ENCODE data around the gene E2F2.

The E2F2 gene

GRCh38 chr1:23530747-23531561, at the start of gene E2F2:
E2F2 (minus strand) TSS chr1:23531233; CDS start chr1:23530793, 440 bp downstream.
- peak; percentile 99 for DNase-seq (ENCODE audit: low spot score)

- no peak for DNase-seq (ENCODE audit: low spot score)
Observed at GRCh38 chr1:23578997-23579363, 47.9 kb upstream of the E2F2 start.

- DNase-seq (ENCODE audit: low spot score), result no peak
Observed at GRCh38 chr1:23578311-23578996, 47.4 kb upstream of the E2F2 start.

GRCh38 chr1:23577056-23578004, 46.3 kb upstream of the E2F2 start:
- peak; percentile 67 for DNase-seq (ENCODE audit: low spot score)

- no peak for DNase-seq (ENCODE audit: low spot score)
Observed at GRCh38 chr1:23576338-23577055, 45.5 kb upstream of the E2F2 start.

GRCh38 chr1:23575226-23575810, 44.3 kb upstream of the E2F2 start:
- DNase-seq (ENCODE audit: low spot score), result no peak

GRCh38 chr1:23574265-23574754, 43.3 kb upstream of the E2F2 start:
- no peak for DNase-seq (ENCODE audit: low spot score)

- no peak for DNase-seq (ENCODE audit: low spot score)
Observed at GRCh38 chr1:23573574-23574182, 42.6 kb upstream of the E2F2 start.

- DNase-seq (ENCODE audit: low spot score), result no peak
Observed at GRCh38 chr1:23571465-23571864, 40.4 kb upstream of the E2F2 start.

GRCh38 chr1:23570001-23570691, 39.1 kb upstream of the E2F2 start:
- DNase-seq (ENCODE audit: low spot score), result no peak

- no peak for DNase-seq (ENCODE audit: low spot score)
Observed at GRCh38 chr1:23568608-23569383, 37.8 kb upstream of the E2F2 start.

GRCh38 chr1:23567996-23568607, 37.1 kb upstream of the E2F2 start:
- peak; percentile 38 for DNase-seq (ENCODE audit: low spot score)

GRCh38 chr1:23567629-23567995, 36.6 kb upstream of the E2F2 start:
- no peak for DNase-seq (ENCODE audit: low spot score)

- no peak for DNase-seq (ENCODE audit: low spot score)
Observed at GRCh38 chr1:23566304-23566703, 35.3 kb upstream of the E2F2 start.

GRCh38 chr1:23565776-23566175, 34.7 kb upstream of the E2F2 start:
- DNase-seq (ENCODE audit: low spot score), result no peak

- no peak for DNase-seq (ENCODE audit: low spot score)
Observed at GRCh38 chr1:23564529-23565122, 33.6 kb upstream of the E2F2 start.

- DNase-seq (ENCODE audit: low spot score), result no peak
Observed at GRCh38 chr1:23563755-23564374, 32.8 kb upstream of the E2F2 start.

- DNase-seq (ENCODE audit: low spot score), result no peak
Observed at GRCh38 chr1:23563003-23563402, 32.0 kb upstream of the E2F2 start.
